Myometrial cell (primary cell): ENCODE measurements around the gene KIAA1755. TPM values are rescaled to one million over a fixed set of nuclear protein-coding genes. Genes with fewer than 3 reads are reported as not detected.

Experiments used
- total RNA-seq: library from RNA; depleted of rRNA; stranded (reverse); fragments of >200 nt; gene quantifications from 2 replicates; pipeline ENCODE4 v1.2.3, GENCODE V29; 2015

The KIAA1755 gene
- total RNA-seq, result 2.8 and 3.5 TPM in 2 replicates

GRCh38 chr20:38260378-38261053 lies at the start of gene KIAA1755:
KIAA1755 (minus strand) TSS chr20:38260735; CDS start chr20:38260500, 235 bp downstream.

GRCh38 chr20:38303908-38304379 lies 43.4 kb upstream of the KIAA1755 start, which contains the start of gene BPI:
BPI (plus strand) TSS chr20:38304156; CDS start chr20:38304224, 68 bp downstream.

GRCh38 chr20:38165089-38165965 lies 95.2 kb downstream of the KIAA1755 start, which contains the start of gene TGM2:
TGM2 (minus strand) TSS chr20:38165270; CDS start chr20:38165198, 72 bp downstream.

Other genes with a start within 250 kb of the KIAA1755 start
- 16.3 and 18.5 TPM in 2 replicates for gene TTI1, start 227.3 kb downstream of the KIAA1755 start, total RNA-seq
- gene RPRD1B, start 227.0 kb downstream of the KIAA1755 start, total RNA-seq, result 15.6 and 17.2 TPM in 2 replicates
- 1,107 and 1,197 TPM in 2 replicates for gene TGM2, start 95.5 kb downstream of the KIAA1755 start, total RNA-seq
- gene BPI, start 43.4 kb upstream of the KIAA1755 start, total RNA-seq, result not detected in 2 replicates
- not detected in 2 replicates for gene LBP, start 85.7 kb upstream of the KIAA1755 start, total RNA-seq
- gene SNHG17, start 174.6 kb upstream of the KIAA1755 start, total RNA-seq, result 3.2 and 15.2 TPM in 2 replicates
- 19.3 and 21.6 TPM in 2 replicates for gene RALGAPB, start 212.1 kb upstream of the KIAA1755 start, total RNA-seq